K562 (cell line): ENCODE results near the gene SDE2.

Source experiments
- ADNP ChIP-seq: fragments of 200-800 bp; sonication (Bioruptor generic); IDR thresholded peaks from 2 replicates; pipeline ENCODE4 v1.6.1; 2016; ENCODE audit warnings: missing genetic modification characterization, missing compliant biosample characterization
- CEBPB ChIP-seq: fragments of 450-650 bp; IDR thresholded peaks from 2 replicates; pipeline ENCODE4 v1.6.1; 2016; ENCODE audit warnings: missing genetic modification characterization, missing compliant biosample characterization

- no peak; the same call in 1 of the 2 replicates for TF ChIP-seq ADNP (tag)
- no peak; the same call in 1 of the 2 replicates for TF ChIP-seq CEBPB (tag)
These were observed 3.0 kb upstream of the SDE2 start for GRCh38 chr1:226001963-226002666.
